Measurements from ENCODE around the gene JUN.

GRCh38 chr1:58829866-58830265, 46.0 kb upstream of the JUN start:
- TF ChIP-seq, protein P1, sequence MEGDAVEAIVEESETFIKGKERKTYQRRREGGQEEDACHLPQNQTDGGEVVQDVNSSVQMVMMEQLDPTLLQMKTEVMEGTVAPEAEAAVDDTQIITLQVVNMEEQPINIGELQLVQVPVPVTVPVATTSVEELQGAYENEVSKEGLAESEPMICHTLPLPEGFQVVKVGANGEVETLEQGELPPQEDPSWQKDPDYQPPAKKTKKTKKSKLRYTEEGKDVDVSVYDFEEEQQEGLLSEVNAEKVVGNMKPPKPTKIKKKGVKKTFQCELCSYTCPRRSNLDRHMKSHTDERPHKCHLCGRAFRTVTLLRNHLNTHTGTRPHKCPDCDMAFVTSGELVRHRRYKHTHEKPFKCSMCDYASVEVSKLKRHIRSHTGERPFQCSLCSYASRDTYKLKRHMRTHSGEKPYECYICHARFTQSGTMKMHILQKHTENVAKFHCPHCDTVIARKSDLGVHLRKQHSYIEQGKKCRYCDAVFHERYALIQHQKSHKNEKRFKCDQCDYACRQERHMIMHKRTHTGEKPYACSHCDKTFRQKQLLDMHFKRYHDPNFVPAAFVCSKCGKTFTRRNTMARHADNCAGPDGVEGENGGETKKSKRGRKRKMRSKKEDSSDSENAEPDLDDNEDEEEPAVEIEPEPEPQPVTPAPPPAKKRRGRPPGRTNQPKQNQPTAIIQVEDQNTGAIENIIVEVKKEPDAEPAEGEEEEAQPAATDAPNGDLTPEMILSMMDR (conservative IDR thresholded peaks at IDR 0.05; ENCODE audit: low read depth, low read length) = no peak
- no peak for TF ChIP-seq EZH2 (IDR thresholded peaks at IDR 0.05; ENCODE audit: low read length, unreplicated experiment)

All from PC-3 (cell line).